ENCODE results near the gene ANK2.

ANK2 gene

GRCh38 chr4:113049421-113050370, at the start of gene ANK2:
ANK2 (plus strand) TSS chr4:113049653; CDS start chr4:113049729, 76 bp downstream.
- no peak for DNase-seq (ENCODE audit: low read depth in 2 of 2)

GRCh38 chr4:113003841-113004240, 45.6 kb upstream of the ANK2 start:
- no peak for DNase-seq (ENCODE audit: low read depth in 2 of 2)

DNA sequence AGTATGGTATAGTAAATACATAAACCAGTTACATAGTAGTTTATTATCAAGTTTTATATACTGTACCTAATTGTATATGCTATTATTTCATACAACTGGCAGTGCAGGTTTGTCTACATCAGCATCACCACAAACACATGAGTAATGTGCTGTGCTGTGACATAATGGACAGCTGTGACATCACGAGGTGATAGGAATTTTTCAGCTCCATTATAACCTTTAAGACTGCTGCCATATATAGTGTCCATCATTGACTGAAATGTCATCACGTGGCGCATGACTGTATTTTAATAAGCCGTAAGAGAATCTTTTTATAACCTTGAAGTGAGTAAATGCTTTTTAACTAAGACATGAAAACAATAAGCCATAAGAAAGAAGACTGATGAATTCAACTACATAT, 44.8 kb upstream of the ANK2 start:
- no peak for DNase-seq (ENCODE audit: low read depth in 2 of 2)

DNA sequence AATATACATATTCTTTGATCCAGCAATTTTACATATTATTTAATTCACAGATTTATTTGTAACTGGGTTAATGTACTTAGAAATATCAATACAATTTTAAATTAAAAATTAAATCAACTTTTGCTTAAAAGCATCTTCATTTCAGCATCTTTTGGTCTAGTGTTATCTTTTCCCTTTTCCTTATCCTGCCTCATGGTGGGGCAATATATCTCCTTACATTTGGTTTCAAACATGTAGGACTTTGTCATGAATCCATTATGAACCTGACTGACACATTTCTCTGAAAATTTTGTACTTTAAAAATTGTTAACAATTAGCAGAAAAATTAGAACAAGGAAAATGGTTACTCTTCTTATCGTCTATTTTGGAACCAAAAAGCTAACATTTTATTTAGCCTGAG, 42.8 kb upstream of the ANK2 start:
- DNase-seq (ENCODE audit: low read depth in 2 of 2): no peak

DNA sequence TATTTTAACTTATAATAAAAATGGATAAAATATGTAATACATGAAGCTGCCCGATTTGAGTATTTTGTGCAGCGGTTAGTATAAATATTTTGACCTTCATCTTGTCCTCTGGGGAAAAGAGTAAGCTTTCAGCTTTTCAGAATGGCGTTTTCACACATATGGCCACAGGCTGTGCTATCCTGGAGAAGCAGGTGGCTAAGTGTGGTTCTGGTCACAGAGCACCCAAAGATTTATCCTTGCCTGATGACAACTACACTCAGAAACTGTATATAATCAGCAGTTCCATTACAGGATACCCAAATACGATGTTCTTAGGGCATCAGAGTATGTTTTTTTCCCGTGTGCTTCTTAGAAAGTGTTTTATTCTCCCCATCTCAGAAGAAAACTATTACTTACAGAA, 42.3 kb upstream of the ANK2 start:
- DNase-seq (ENCODE audit: low read depth in 2 of 2): no peak

- no peak for DNase-seq (ENCODE audit: low read depth in 2 of 2)
These were observed 41.3 kb upstream of the ANK2 start for GRCh38 chr4:113008135-113008534.

DNA sequence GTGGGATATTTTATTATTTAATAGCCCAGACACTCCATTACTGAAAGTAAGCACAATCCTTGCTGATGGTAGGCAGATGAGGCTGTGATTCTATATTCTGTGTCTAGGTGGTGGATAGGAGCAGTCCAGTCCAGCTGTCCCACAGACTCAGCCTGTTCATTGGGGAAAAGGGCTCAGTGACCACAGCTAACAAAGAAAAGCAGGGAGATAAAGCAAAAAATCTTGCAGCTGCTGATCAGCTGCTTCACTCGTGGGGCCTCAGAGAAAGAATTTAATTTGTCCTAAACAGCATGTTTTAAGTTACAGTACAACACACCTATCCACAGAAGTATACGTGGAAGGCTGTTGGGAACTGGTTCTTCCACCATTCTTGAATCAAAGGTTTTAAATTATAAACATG, 40.7 kb upstream of the ANK2 start:
- DNase-seq (ENCODE audit: low read depth in 2 of 2): no peak

- no peak for DNase-seq (ENCODE audit: low read depth in 2 of 2)
These were observed 40.0 kb upstream of the ANK2 start for GRCh38 chr4:113009461-113009860.

GRCh38 chr4:113012122-113012725, 37.2 kb upstream of the ANK2 start:
- DNase-seq (ENCODE audit: low read depth in 2 of 2): no peak

DNA sequence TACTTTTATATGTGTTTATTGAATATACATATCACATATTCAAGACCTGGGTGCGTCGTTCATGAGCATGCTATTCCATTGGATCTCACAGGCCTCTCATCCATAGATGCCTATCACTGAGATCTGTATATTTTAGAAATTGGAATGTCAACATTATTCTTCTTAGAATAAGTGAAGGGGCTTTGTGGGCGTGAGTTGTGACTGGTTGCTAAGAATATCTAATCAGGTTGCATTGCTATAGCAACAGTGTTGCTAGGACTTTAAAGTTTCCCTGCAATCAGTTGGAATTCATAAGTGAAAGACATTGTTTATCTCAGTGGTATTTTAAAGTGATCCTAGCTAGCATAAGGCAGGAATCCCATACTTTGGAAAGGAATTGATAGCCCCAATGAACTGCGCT, 36.7 kb upstream of the ANK2 start:
- no peak for DNase-seq (ENCODE audit: low read depth in 2 of 2)

GRCh38 chr4:113013751-113014150, 35.7 kb upstream of the ANK2 start:
- DNase-seq (ENCODE audit: low read depth in 2 of 2): no peak

- DNase-seq (ENCODE audit: low read depth in 2 of 2): no peak
These were observed 33.1 kb upstream of the ANK2 start for GRCh38 chr4:113016377-113016776.

DNA sequence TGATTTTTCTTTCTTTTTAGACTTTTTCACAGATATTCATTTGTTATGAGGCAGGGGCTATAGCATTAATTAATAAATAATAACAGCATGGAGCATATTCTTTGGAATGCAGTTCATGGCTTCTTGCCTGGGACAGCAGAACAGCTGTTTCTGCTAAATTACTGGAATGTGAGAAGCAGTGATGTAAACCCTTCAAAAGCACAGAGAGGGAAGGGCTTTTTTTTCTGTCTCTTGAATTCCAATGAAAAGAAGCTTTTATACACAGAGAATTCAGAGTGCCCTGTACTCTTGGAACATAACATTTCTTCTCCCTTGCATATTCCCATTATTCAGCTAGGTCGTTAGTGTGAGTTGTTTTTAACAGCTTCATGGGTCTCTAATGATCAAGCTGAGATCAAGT, 28.5 kb upstream of the ANK2 start:
- DNase-seq (ENCODE audit: low read depth in 2 of 2): no peak

GRCh38 chr4:113024388-113024787, 25.1 kb upstream of the ANK2 start:
- DNase-seq (ENCODE audit: low read depth in 2 of 2): no peak

DNA sequence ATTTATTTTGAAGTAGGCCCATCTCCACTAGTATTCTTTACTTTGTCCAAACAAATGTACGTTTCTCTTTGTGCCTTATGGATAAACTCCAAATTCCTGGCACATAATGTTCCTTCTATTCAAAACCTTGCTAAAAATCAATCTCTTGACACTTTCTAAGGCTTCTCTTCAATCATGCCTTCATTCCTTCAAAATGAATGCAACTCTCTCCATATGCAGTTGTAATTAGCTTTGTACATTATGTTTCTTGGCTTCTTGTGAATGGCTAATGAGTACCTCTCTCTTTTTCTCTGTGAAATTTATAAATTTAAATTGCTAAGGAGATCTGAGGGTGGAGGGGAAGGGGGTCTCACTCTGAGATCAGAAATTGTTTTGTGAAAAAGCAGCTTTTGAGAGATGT, 24.0 kb upstream of the ANK2 start:
- no peak for DNase-seq (ENCODE audit: low read depth in 2 of 2)

GRCh38 chr4:113026556-113026955, 22.9 kb upstream of the ANK2 start:
- DNase-seq (ENCODE audit: low read depth in 2 of 2): no peak

DNA sequence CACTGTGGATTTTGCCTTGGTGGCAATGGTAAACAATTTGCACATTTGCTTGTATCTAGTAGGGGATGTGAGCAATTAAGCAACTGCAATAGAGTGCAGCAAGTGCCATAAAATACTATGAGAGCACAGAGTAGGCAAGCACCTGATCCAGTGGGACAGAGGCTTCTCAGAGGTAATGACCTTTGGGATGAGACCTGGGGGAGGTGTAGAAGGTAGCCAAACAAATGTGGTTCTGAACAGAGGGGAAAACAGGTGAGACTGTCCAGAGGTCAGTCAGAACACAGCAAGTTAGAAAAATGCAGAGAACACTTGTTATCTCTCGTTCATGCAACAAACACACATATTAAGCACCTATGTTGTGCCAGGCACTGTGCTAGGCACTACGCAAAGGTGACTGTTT, 21.4 kb upstream of the ANK2 start:
- no peak for DNase-seq (ENCODE audit: low read depth in 2 of 2)

- DNase-seq (ENCODE audit: low read depth in 2 of 2): no peak
These were observed 18.2 kb upstream of the ANK2 start for GRCh38 chr4:113031212-113031611.

- no peak for DNase-seq (ENCODE audit: low read depth in 2 of 2)
These were observed 8.7 kb upstream of the ANK2 start for GRCh38 chr4:113040793-113041192.

GRCh38 chr4:113042502-113042901, 7.0 kb upstream of the ANK2 start:
- no peak for DNase-seq (ENCODE audit: low read depth in 2 of 2)

- no peak for DNase-seq (ENCODE audit: low read depth in 2 of 2)
These were observed 5.9 kb upstream of the ANK2 start for GRCh38 chr4:113043591-113043990.

DNA sequence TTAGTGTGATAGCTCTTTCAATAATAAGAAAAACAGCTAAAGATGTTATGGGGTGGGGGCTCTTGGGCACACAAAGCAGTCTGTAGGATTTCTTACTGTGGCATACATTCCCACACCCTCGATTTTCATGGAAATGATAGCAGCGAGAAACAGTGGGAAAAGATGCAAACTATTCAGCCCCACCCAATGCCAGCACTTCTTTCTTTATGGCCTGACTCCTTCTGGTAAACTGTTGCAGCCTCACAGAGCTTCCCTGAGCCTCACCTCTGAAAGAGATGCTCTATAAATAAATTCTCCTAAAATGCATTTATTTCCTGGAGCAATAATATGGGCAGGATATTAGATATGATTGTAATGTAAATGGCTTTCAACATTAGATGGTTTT, 910 bp downstream of the ANK2 start:
- no peak for DNase-seq (ENCODE audit: low read depth in 2 of 2)

DNA sequence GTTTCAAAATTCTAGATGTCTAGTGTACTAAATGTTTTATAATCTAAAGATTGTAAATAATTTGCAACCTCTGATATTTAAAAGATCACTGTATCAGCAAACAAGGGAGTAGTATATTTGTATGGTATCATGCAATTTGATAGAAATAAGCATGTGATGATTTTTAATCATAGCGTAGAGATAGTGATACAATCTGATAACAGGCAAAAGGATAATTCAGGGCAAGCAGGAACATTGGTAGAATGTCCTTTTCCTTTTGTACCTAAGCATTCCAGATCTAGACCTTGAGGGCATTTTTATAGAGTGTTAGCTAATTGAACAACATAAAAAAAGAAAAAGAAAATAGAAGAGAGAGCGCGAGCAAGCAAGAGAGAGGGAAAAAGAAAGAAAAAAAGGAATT, 1.4 kb downstream of the ANK2 start:
- no peak for DNase-seq (ENCODE audit: low read depth in 2 of 2)
